HepG2 (cell line): Measurements from ENCODE around the gene SEC14L2. TPM values are rescaled to one million over a fixed set of nuclear protein-coding genes. Genes with fewer than 3 reads are reported as not detected.

Experiments used
- ATAC-seq: fragments of 200-7000 bp; cut with Tn5 transposase; 3 replicates; pipeline ENCODE4 v1.9.1; 2020; ENCODE audit warnings: mild to moderate bottlenecking, moderate library complexity
- BruUV-seq: library from RNA; stranded (reverse); fragments of 400-500 nt; replicated peaks from 2 replicates; lab custom pipeline; 2021; lab: Mats Ljungman, UMichigan
- CTCF ChIA-PET: fragments of 300-600 bp; formaldehyde crosslinking; extraction: SDS; loops from one replicate; lab custom pipeline; 2021; ENCODE audit warnings: low total read pairs, inconsistent platforms, low intra/inter-chr PET ratio; lab: Yijun Ruan, JAX
- POLR2A ChIA-PET: fragments of 350-600 bp; sonication (Branson Sonifier 250); formaldehyde crosslinking; loops from one replicate; lab custom pipeline; 2020; ENCODE audit warnings: antibody characterized with exemption, inconsistent platforms; lab: Yijun Ruan, JAX
- DNase-seq: peaks from one replicate; pipeline ENCODE4 v3.0.0-alpha.2; 2015; ENCODE audit warnings: low spot score
- FAIRE-seq: peaks from 3 replicates; lab custom pipeline; 2011; peaks lifted over from hg19 to GRCh38; lab: Jason Lieb, UNC
- H2AFZ ChIP-seq: one replicate; pipeline ENCODE4 v1.6.1; 2011; ENCODE audit warnings: low read length, inconsistent platforms
- H3K27ac ChIP-seq: fragments of 300-600 bp; 3 replicates; pipeline ENCODE4 v1.8.0; 2011; ENCODE audit warnings: mixed run types, mild to moderate bottlenecking, mixed read lengths, low read length, inconsistent platforms; ENCODE audit not compliant: insufficient read depth; ENCODE audit errors: extremely low read length
- H3K27me3 ChIP-seq, 2 experiments: fragments of 200-600 bp in 1 of 2; 2 replicates in 1 of 2; 3 replicates in 1 of 2; pipeline versions ENCODE4 v1.6.0 to v1.8.0; 2011; ENCODE audit warnings: low read length in 2 of 2, mild to moderate bottlenecking in 2 of 2, moderate library complexity in 2 of 2, inconsistent platforms in 1 of 2; ENCODE audit not compliant: insufficient read depth in 2 of 2, control insufficient read depth in 1 of 2
- H3K36me3 ChIP-seq, 2 experiments: fragments of 200-600 bp in 1 of 2; replicated peaks in 1 of 2; 2 replicates in 1 of 2; 3 replicates in 1 of 2; pipeline versions ENCODE4 v1.5.1 to v1.8.0; 2011; ENCODE audit warnings: low read length in 2 of 2, inconsistent platforms in 1 of 2; ENCODE audit not compliant: insufficient read depth in 2 of 2, control insufficient read depth in 1 of 2
- H3K4me1 ChIP-seq: 2 replicates; pipeline ENCODE4 v1.5.1; 2012; ENCODE audit warnings: low read length, inconsistent platforms; ENCODE audit not compliant: insufficient read depth
- H3K4me2 ChIP-seq: 2 replicates; pipeline ENCODE4 v1.6.0; 2011; ENCODE audit warnings: low read depth, low read length, inconsistent platforms
- H3K4me3 ChIP-seq, 3 experiments: fragments of 200-600 bp in 1 of 3; sonication (generic), shearing (Covaris generic) in 1 of 3; replicated peaks in 1 of 3; 2 replicates each; pipeline ENCODE4 v1.5.1; 2011 to 2016; ENCODE audit warnings: low read length in 3 of 3, inconsistent platforms in 2 of 3, low read depth in 2 of 3, mild to moderate bottlenecking in 2 of 3, control low read depth in 1 of 3, mixed read lengths in 1 of 3; ENCODE audit not compliant: insufficient read depth in 1 of 3
- H3K79me2 ChIP-seq: one replicate; pipeline ENCODE4 v1.6.1; 2011; ENCODE audit warnings: low read length, inconsistent platforms; ENCODE audit not compliant: insufficient read depth
- H3K9ac ChIP-seq: 2 replicates; pipeline ENCODE4 v1.6.0; 2011; ENCODE audit warnings: mild to moderate bottlenecking, low read depth, low read length, inconsistent platforms; ENCODE audit not compliant: insufficient read depth
- H3K9me3 ChIP-seq: 2 replicates; pipeline ENCODE4 v1.5.1; 2012; ENCODE audit warnings: mild to moderate bottlenecking, low read length
- H4K20me1 ChIP-seq: 2 replicates; pipeline ENCODE4 v1.6.0; 2011; ENCODE audit warnings: inconsistent platforms, mild to moderate bottlenecking, low read length, moderate library complexity; ENCODE audit not compliant: insufficient read depth
- IRF2 ChIP-seq: IDR thresholded peaks from 2 replicates; pipeline ENCODE4 v1.6.1; 2018; ENCODE audit warnings: missing genetic modification reagents, missing compliant biosample characterization
- KLF6 ChIP-seq: IDR thresholded peaks from 2 replicates; pipeline ENCODE4 v1.8.0; 2016; ENCODE audit warnings: missing biosample characterization, missing genetic modification reagents
- SP1 ChIP-seq, 2 experiments: fragments of 450-650 bp in 1 of 2; sonication (generic) in 1 of 2; formaldehyde crosslinking in 1 of 2; IDR thresholded peaks; 2 replicates each; pipeline versions ENCODE4 v1.4.0 to v1.6.1; 2016 to 2020; ENCODE audit warnings: missing genetic modification reagents in 1 of 2
- ZKSCAN8 ChIP-seq: IDR thresholded peaks from 2 replicates; pipeline ENCODE4 v1.6.1; 2016; ENCODE audit warnings: borderline replicate concordance, missing genetic modification reagents, missing compliant biosample characterization
- ZMYM3 ChIP-seq: sonication (generic); formaldehyde crosslinking; IDR thresholded peaks from 2 replicates; pipeline ENCODE4 v1.5.1; 2020; ENCODE audit warnings: mild to moderate bottlenecking, missing genetic modification reagents
- ZNF251 ChIP-seq: sonication (generic); formaldehyde crosslinking; IDR thresholded peaks from 2 replicates; pipeline ENCODE4 v1.9.0; 2021; ENCODE audit warnings: mild to moderate bottlenecking, missing genetic modification reagents
- WGBS: methylation state at CpG from one replicate; pipeline ENCODE4 v1.1.6; 2017; ENCODE audit warnings: low lambda C conversion rate; 5-methylcytosine and 5-hydroxymethylcytosine counted together
- in situ Hi-C: cut with HindIII; loops from 2 replicates; pipeline ENCODE4 v1.10.0; 2017; ENCODE audit warnings: low pct_unique_long_range_greater_than_20kb; ENCODE audit not compliant: extremely low pct_ligation_motif_present
- intact Hi-C: fragments of 100-400 bp; cut with micrococcal nuclease; formaldehyde crosslinking; loops from one replicate; pipeline ENCODE4 v1.10.0; 2022; ENCODE audit not compliant: unreplicated experiment
- polyA plus RNA-seq, 8 experiments: library from polyadenylated mRNA; depleted of rRNA in 3 of 8; stranded (reverse) in 7 of 8; unstranded in 1 of 8; fragments of >200 nt; fragmentation: Illumina TruSeq in 4 of 8; extraction: Trizol in 4 of 8; gene quantifications; 2 replicates each; pipeline versions ENCODE4 v1.2.1 to v1.2.3, GENCODE V29; 2011 to 2016; ENCODE audit warnings: low read depth in 4 of 8, missing spikeins in 1 of 8, mixed read lengths in 1 of 8; ENCODE audit not compliant: insufficient read depth in 1 of 8
- total RNA-seq, 5 experiments: library from RNA; depleted of rRNA; stranded (reverse); fragments of >200 nt; fragmentation: Illumina TruSeq; extraction: Trizol; gene quantifications; 2 replicates each; pipeline ENCODE4 v1.2.3, GENCODE V29; 2016; ENCODE audit warnings: low read depth in 1 of 5
- TF ChIP-seq, protein P1 (sequence below): IDR thresholded peaks from 2 replicates; pipeline ENCODE4 v1.6.1; 2012; ENCODE audit warnings: low read depth, low read length, improper control_type of control experiment
- TF ChIP-seq, protein P2 (sequence below): sonication (generic); formaldehyde crosslinking; IDR thresholded peaks from 2 replicates; pipeline ENCODE4 v1.5.1; 2020; ENCODE audit warnings: missing genetic modification reagents, mild to moderate bottlenecking, borderline replicate concordance
- TF ChIP-seq, protein P3 (sequence below): sonication (generic); formaldehyde crosslinking; IDR thresholded peaks from 2 replicates; pipeline ENCODE4 v1.9.0; 2022; ENCODE audit warnings: missing genetic modification reagents, mild to moderate bottlenecking, borderline replicate concordance
- TF ChIP-seq, protein P4 (sequence below): sonication (generic); formaldehyde crosslinking; IDR thresholded peaks from 2 replicates; pipeline ENCODE4 v1.4.0; 2020; ENCODE audit warnings: missing genetic modification reagents

The SEC14L2 gene
- total and polyA plus RNA-seq, 2 of the 13 experiments (the other 11 are each of a cell fraction or from before 2014, with no cell fraction given): 4.1 to 5.1 TPM

DNA sequence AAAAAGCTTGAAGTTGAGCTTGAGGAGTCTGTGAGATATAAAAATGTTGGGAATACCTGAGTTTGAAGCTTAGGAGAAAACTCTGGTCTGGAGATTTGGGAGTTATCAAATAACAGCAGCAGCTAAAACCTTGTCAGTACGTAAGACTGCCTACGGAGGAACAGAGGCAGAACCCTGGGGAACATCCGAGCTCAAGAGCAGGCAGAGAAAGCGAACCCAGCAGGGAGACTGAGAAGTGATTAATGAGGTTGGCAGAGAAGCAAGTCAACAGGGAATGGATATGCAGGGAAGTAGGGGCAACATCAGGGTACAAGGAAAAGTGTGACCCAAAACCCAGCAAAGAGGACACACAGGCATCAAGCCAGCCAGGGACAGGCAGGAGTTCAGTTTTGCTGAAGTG, 16.2 kb downstream of the SEC14L2 start:
- Histone ChIP-seq H3K4me1 (peaks cover 35% of the 10 kb centered on the region), H3K9me3 (no peaks in the 10 kb centered on the region), H3K27me3 (no peaks in the 10 kb centered on the region), H3K27ac (no peak overlapping the region), H2AFZ (no peak overlapping the region), H3K4me2 (no peak overlapping the region), H3K79me2 (no peaks in the 10 kb centered on the region), H3K4me3 (no peak overlapping the region), H3K36me3 (peaks cover 10 to 49% of the 10 kb centered on the region in 2 experiments), H4K20me1 (no peaks in the 10 kb centered on the region), H3K9ac (no peak overlapping the region)
- 99% methylated on average over 4 of the region's 4 CpGs for WGBS
- DNase-seq: no peak
- ATAC-seq: no peak
- BruUV-seq: no TSS peak
- POLR2A ChIA-PET: interaction anchor here (2.3 to 8.5 kb wide), 2 partner anchors 10 to 13 kb away, joined by 5 to 42 read pairs; partner anchors contain the start of gene MTFP1
- TF ChIP-seq, protein P1, sequence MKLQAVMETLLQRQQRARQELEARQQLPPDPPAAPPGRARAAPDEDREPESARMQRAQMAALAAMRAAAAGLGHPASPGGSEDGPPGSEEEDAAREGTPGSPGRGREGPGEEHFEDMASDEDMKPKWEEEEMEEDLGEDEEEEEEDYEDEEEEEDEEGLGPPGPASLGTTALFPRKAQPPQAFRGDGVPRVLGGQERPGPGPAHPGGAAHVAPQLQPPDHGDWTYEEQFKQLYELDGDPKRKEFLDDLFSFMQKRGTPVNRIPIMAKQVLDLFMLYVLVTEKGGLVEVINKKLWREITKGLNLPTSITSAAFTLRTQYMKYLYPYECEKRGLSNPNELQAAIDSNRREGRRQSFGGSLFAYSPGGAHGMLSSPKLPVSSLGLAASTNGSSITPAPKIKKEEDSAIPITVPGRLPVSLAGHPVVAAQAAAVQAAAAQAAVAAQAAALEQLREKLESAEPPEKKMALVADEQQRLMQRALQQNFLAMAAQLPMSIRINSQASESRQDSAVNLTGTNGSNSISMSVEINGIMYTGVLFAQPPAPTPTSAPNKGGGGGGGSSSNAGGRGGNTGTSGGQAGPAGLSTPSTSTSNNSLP: no peak
- no peak for TF ChIP-seq ZNF251 (CRISPR knock-in tag)
- TF ChIP-seq KLF6 (CRISPR knock-in tag): no peak
- no peak for TF ChIP-seq IRF2
- no peak for TF ChIP-seq SP1 (IDR thresholded peaks at IDR 0.05)
- no peak for TF ChIP-seq SP1 (CRISPR knock-in tag; IDR thresholded peaks at IDR 0.05)
- no peak for TF ChIP-seq ZKSCAN8 (CRISPR knock-in tag)
- TF ChIP-seq, protein P2, sequence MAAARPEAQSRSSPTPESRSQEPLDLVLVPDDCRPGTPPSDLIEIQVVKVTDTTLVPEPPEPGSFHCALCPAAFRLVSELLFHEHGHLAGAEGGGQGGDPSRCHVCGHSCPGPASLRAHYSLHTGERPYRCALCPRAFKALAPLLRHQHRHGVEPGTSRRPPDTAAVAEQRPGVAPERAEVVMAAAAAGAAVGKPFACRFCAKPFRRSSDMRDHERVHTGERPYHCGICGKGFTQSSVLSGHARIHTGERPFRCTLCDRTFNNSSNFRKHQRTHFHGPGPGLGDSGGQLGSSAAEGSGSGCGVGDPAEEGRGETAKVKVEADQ: no peak
- TF ChIP-seq, protein P3, sequence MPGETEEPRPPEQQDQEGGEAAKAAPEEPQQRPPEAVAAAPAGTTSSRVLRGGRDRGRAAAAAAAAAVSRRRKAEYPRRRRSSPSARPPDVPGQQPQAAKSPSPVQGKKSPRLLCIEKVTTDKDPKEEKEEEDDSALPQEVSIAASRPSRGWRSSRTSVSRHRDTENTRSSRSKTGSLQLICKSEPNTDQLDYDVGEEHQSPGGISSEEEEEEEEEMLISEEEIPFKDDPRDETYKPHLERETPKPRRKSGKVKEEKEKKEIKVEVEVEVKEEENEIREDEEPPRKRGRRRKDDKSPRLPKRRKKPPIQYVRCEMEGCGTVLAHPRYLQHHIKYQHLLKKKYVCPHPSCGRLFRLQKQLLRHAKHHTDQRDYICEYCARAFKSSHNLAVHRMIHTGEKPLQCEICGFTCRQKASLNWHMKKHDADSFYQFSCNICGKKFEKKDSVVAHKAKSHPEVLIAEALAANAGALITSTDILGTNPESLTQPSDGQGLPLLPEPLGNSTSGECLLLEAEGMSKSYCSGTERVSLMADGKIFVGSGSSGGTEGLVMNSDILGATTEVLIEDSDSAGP: no peak
- no peak for TF ChIP-seq ZMYM3
- TF ChIP-seq, protein P4, sequence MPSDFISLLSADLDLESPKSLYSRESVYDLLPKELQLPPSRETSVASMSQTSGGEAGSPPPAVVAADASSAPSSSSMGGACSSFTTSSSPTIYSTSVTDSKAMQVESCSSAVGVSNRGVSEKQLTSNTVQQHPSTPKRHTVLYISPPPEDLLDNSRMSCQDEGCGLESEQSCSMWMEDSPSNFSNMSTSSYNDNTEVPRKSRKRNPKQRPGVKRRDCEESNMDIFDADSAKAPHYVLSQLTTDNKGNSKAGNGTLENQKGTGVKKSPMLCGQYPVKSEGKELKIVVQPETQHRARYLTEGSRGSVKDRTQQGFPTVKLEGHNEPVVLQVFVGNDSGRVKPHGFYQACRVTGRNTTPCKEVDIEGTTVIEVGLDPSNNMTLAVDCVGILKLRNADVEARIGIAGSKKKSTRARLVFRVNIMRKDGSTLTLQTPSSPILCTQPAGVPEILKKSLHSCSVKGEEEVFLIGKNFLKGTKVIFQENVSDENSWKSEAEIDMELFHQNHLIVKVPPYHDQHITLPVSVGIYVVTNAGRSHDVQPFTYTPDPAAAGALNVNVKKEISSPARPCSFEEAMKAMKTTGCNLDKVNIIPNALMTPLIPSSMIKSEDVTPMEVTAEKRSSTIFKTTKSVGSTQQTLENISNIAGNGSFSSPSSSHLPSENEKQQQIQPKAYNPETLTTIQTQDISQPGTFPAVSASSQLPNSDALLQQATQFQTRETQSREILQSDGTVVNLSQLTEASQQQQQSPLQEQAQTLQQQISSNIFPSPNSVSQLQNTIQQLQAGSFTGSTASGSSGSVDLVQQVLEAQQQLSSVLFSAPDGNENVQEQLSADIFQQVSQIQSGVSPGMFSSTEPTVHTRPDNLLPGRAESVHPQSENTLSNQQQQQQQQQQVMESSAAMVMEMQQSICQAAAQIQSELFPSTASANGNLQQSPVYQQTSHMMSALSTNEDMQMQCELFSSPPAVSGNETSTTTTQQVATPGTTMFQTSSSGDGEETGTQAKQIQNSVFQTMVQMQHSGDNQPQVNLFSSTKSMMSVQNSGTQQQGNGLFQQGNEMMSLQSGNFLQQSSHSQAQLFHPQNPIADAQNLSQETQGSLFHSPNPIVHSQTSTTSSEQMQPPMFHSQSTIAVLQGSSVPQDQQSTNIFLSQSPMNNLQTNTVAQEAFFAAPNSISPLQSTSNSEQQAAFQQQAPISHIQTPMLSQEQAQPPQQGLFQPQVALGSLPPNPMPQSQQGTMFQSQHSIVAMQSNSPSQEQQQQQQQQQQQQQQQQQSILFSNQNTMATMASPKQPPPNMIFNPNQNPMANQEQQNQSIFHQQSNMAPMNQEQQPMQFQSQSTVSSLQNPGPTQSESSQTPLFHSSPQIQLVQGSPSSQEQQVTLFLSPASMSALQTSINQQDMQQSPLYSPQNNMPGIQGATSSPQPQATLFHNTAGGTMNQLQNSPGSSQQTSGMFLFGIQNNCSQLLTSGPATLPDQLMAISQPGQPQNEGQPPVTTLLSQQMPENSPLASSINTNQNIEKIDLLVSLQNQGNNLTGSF (CRISPR knock-in tag): no peak
- in situ Hi-C loops (no loop called here), intact Hi-C loops (no loop called here)
- FAIRE-seq: no peak
- CTCF ChIA-PET: no interaction called here
